K562 (cell line): ENCODE data around the gene NDRG4. TPM values are rescaled to one million over a fixed set of nuclear protein-coding genes. Genes with fewer than 3 reads are reported as not detected.

Experiments used
- ATF7 ChIP-seq: fragments of 450-650 bp; IDR thresholded peaks from 2 replicates; pipeline ENCODE4 v1.7.1; 2014; ENCODE audit warnings: mild to moderate bottlenecking, moderate library complexity
- DMBX1 ChIP-seq: fragments of 250-450 bp; sonication (Bioruptor Pico); IDR thresholded peaks from 2 replicates; pipeline ENCODE4 v1.8.0; 2022; ENCODE audit warnings: inconsistent platforms, mild to moderate bottlenecking, moderate library complexity, borderline replicate concordance
- GTF2A2 ChIP-seq: IDR thresholded peaks from 2 replicates; pipeline ENCODE4 v1.6.1; 2016; ENCODE audit warnings: mild to moderate bottlenecking, missing genetic modification characterization, missing compliant biosample characterization
- REST ChIP-seq, 2 experiments: fragments of 450-650 bp; formaldehyde crosslinking in 1 of 2; IDR thresholded peaks; 2 replicates each; pipeline versions ENCODE4 v1.4.0 to v1.6.1; 2014 to 2020; ENCODE audit warnings: mild to moderate bottlenecking in 2 of 2, borderline replicate concordance in 1 of 2, low read depth in 1 of 2
- RFX7 ChIP-seq: fragments of 250-450 bp; sonication (Bioruptor Pico); IDR thresholded peaks from 2 replicates; pipeline ENCODE4 v1.5.1; 2021; ENCODE audit warnings: mild to moderate bottlenecking
- SMAD2 ChIP-seq: fragments of 150-350 bp; IDR thresholded peaks from 2 replicates; pipeline ENCODE4 v1.6.1; 2014; ENCODE audit warnings: low read depth, mild to moderate bottlenecking, low read length
- SMARCA5 ChIP-seq: fragments of 450-650 bp; IDR thresholded peaks from 2 replicates; pipeline ENCODE4 v1.6.1; 2016
- SRSF1 ChIP-seq: fragments of 200-400 bp; formaldehyde crosslinking; IDR thresholded peaks from 2 replicates; pipeline ENCODE4 v1.6.1; 2017; ENCODE audit warnings: mild to moderate bottlenecking, low read depth, low read length, moderate library complexity
- ZNF174 ChIP-seq: fragments of 250-450 bp; sonication (Bioruptor Pico); IDR thresholded peaks from 2 replicates; pipeline ENCODE4 v1.4.0; 2020; ENCODE audit warnings: mild to moderate bottlenecking
- ZNF232 ChIP-seq: sonication (generic); formaldehyde crosslinking; IDR thresholded peaks from 2 replicates; pipeline ENCODE4 v1.8.0; 2022; ENCODE audit warnings: mild to moderate bottlenecking, missing genetic modification reagents
- polyA plus RNA-seq, 8 experiments: library from polyadenylated mRNA; depleted of rRNA in 4 of 8; stranded (reverse) in 5 of 8; unstranded in 3 of 8; fragments of >200 nt; fragmentation: Nextera tagmentation in 2 of 8; fragmentation: Illumina TruSeq in 1 of 8; extraction: Ambion mirVana in 2 of 8; extraction: Trizol in 1 of 8; gene quantifications; 2 replicates each; pipeline versions ENCODE4 v1.2.1 to v1.2.3, GENCODE V29; 2011 to 2014; ENCODE audit warnings: inconsistent platforms in 1 of 8, missing spikeins in 1 of 8
- total RNA-seq, 7 experiments: library from RNA; depleted of rRNA in 6 of 7; stranded (reverse); fragments of >200 nt in 6 of 7; fragmentation: Illumina TruSeq in 2 of 7; extraction: Trizol in 2 of 7; gene quantifications; 2 replicates each; pipeline versions ENCODE4 v1.2.1 to v1.2.3, GENCODE V29; 2011 to 2021; ENCODE audit warnings: low replicate concordance in 1 of 7
- TF ChIP-seq, protein P1 (sequence below): fragments of 200-800 bp; sonication (Bioruptor generic); IDR thresholded peaks from 2 replicates; pipeline ENCODE4 v1.6.1; 2017; ENCODE audit warnings: missing genetic modification characterization, missing compliant biosample characterization
- TF ChIP-seq, protein P2 (sequence below): fragments of 250-450 bp; sonication (Bioruptor Pico); IDR thresholded peaks from 2 replicates; pipeline ENCODE4 v1.4.0; 2020; ENCODE audit warnings: mild to moderate bottlenecking, moderate library complexity, borderline replicate concordance
- TF ChIP-seq, protein P3 (sequence below): fragments of 200-800 bp; sonication (Bioruptor generic); IDR thresholded peaks from 2 replicates; pipeline ENCODE4 v1.6.1; 2017; ENCODE audit warnings: missing genetic modification characterization, missing compliant biosample characterization

The NDRG4 gene
- total and polyA plus RNA-seq, 9 of the 15 experiments (the other 6 are each of a cell fraction or from before 2014, with no cell fraction given), result 0.06 to 0.95 (median 0.28) TPM

DNA sequence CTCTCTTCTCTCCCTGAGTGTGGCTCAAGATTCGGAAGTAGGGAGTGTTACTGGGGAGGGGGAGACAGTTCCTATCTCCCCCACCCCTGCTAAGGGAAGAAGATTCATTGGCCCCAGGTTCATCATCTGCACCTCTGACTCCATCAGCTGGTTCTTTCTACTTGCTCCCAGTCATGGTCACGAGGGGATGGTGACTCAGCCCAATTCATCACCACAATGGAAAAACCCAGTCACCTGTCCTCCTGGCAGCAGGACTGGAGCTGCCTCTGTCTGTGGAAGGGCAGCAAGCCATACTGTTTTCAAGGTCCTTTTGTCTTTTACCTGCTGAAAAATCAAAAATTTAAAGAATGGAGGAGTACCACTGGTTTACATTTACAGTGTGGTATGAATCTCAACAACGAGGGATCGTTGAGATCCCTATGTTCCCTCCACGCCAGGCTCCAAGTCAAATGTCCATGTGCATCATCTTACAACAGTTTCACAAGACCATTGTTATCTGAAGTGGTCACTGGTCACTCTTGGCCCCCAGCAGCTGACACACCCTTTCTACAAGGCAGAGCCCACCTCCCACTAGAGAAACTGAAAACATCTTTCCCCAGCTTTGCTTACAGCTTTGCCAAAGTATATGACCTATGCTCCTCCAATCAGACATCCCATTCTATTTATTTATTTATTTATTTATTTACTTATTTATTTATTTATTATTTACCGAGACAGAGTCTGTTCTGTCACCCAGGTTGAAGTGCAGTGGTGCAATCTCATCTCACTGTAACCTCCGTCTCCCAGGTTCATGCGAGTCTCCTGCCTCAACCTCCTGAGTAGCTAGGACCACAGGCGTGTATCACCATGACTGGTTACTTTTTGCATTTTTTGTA is 40.4 kb upstream of the NDRG4 start (continued):
- TF ChIP-seq, protein P1, sequence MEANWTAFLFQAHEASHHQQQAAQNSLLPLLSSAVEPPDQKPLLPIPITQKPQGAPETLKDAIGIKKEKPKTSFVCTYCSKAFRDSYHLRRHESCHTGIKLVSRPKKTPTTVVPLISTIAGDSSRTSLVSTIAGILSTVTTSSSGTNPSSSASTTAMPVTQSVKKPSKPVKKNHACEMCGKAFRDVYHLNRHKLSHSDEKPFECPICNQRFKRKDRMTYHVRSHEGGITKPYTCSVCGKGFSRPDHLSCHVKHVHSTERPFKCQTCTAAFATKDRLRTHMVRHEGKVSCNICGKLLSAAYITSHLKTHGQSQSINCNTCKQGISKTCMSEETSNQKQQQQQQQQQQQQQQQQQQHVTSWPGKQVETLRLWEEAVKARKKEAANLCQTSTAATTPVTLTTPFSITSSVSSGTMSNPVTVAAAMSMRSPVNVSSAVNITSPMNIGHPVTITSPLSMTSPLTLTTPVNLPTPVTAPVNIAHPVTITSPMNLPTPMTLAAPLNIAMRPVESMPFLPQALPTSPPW, result no peak; the same call in 1 of the 2 replicates
- TF ChIP-seq SRSF1 (no peak), ZNF174 (CRISPR knock-in tag) (no peak), REST (IDR thresholded peaks at IDR 0.05; ENCODE audit: borderline replicate concordance) (0 out of 2 replicates have a peak, but pooled peaks have one; percentile 4), REST (CRISPR knock-in tag; IDR thresholded peaks at IDR 0.05; ENCODE audit: low read depth) (no peak), SMARCA5 (no peak), DMBX1 (CRISPR knock-in tag) (no peak), ZNF232 (CRISPR knock-in tag) (no peak), ATF7 (peak; percentile 58), GTF2A2 (tag) (no peak), RFX7 (CRISPR knock-in tag) (no peak), SMAD2 (no peak)
- TF ChIP-seq, protein P2, sequence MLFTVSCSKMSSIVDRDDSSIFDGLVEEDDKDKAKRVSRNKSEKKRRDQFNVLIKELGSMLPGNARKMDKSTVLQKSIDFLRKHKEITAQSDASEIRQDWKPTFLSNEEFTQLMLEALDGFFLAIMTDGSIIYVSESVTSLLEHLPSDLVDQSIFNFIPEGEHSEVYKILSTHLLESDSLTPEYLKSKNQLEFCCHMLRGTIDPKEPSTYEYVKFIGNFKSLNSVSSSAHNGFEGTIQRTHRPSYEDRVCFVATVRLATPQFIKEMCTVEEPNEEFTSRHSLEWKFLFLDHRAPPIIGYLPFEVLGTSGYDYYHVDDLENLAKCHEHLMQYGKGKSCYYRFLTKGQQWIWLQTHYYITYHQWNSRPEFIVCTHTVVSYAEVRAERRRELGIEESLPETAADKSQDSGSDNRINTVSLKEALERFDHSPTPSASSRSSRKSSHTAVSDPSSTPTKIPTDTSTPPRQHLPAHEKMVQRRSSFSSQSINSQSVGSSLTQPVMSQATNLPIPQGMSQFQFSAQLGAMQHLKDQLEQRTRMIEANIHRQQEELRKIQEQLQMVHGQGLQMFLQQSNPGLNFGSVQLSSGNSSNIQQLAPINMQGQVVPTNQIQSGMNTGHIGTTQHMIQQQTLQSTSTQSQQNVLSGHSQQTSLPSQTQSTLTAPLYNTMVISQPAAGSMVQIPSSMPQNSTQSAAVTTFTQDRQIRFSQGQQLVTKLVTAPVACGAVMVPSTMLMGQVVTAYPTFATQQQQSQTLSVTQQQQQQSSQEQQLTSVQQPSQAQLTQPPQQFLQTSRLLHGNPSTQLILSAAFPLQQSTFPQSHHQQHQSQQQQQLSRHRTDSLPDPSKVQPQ (CRISPR knock-in tag), result no peak
- TF ChIP-seq, protein P3, sequence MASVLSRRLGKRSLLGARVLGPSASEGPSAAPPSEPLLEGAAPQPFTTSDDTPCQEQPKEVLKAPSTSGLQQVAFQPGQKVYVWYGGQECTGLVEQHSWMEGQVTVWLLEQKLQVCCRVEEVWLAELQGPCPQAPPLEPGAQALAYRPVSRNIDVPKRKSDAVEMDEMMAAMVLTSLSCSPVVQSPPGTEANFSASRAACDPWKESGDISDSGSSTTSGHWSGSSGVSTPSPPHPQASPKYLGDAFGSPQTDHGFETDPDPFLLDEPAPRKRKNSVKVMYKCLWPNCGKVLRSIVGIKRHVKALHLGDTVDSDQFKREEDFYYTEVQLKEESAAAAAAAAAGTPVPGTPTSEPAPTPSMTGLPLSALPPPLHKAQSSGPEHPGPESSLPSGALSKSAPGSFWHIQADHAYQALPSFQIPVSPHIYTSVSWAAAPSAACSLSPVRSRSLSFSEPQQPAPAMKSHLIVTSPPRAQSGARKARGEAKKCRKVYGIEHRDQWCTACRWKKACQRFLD (CRISPR knock-in tag), result no peak
